Osteocyte (in vitro differentiated cells): ENCODE measurements around the gene PTPRN2. TPM values are rescaled to one million over a fixed set of nuclear protein-coding genes. Genes with fewer than 3 reads are reported as not detected.

Experiments used
- DNase-seq: peaks from one replicate; pipeline ENCODE4 v3.0.0; 2021; ENCODE audit warnings: mixed read lengths; ENCODE audit not compliant: unreplicated experiment; ENCODE audit errors: extremely low spot score
- H3K27ac Mint-ChIP-seq: one replicate; pipeline ENCODE4 v1.8.0; 2021; ENCODE audit warnings: mild to moderate bottlenecking, mixed read lengths; ENCODE audit not compliant: unreplicated experiment
- H3K27me3 Mint-ChIP-seq: one replicate; pipeline ENCODE4 v1.8.0; 2021; ENCODE audit warnings: mixed read lengths; ENCODE audit not compliant: unreplicated experiment
- H3K36me3 Mint-ChIP-seq: one replicate; pipeline ENCODE4 v1.8.0; 2021; ENCODE audit warnings: mixed read lengths; ENCODE audit not compliant: unreplicated experiment
- H3K4me1 Mint-ChIP-seq: one replicate; pipeline ENCODE4 v1.8.0; 2021; ENCODE audit warnings: mixed read lengths; ENCODE audit not compliant: unreplicated experiment
- H3K4me3 Mint-ChIP-seq: one replicate; pipeline ENCODE4 v1.8.0; 2021; ENCODE audit warnings: mild to moderate bottlenecking, moderate library complexity, mixed read lengths; ENCODE audit not compliant: unreplicated experiment
- H3K9me3 Mint-ChIP-seq: one replicate; pipeline ENCODE4 v1.8.0; 2021; ENCODE audit warnings: mixed read lengths; ENCODE audit not compliant: unreplicated experiment
- total RNA-seq: library from RNA; stranded (reverse); gene quantifications from 2 replicates; pipeline ENCODE4 v1.2.1, GENCODE V29; 2021
- TF ChIP-seq, protein P1 (sequence below): fragments of 200-600 bp; sonication (generic); IDR thresholded peaks from 2 replicates; pipeline ENCODE4 v1.5.0; 2021; ENCODE audit warnings: antibody characterized with exemption, mild to moderate bottlenecking, moderate library complexity

PTPRN2 gene
- total RNA-seq, 1 donor from 2014 or later: 0.59 TPM

DNA sequence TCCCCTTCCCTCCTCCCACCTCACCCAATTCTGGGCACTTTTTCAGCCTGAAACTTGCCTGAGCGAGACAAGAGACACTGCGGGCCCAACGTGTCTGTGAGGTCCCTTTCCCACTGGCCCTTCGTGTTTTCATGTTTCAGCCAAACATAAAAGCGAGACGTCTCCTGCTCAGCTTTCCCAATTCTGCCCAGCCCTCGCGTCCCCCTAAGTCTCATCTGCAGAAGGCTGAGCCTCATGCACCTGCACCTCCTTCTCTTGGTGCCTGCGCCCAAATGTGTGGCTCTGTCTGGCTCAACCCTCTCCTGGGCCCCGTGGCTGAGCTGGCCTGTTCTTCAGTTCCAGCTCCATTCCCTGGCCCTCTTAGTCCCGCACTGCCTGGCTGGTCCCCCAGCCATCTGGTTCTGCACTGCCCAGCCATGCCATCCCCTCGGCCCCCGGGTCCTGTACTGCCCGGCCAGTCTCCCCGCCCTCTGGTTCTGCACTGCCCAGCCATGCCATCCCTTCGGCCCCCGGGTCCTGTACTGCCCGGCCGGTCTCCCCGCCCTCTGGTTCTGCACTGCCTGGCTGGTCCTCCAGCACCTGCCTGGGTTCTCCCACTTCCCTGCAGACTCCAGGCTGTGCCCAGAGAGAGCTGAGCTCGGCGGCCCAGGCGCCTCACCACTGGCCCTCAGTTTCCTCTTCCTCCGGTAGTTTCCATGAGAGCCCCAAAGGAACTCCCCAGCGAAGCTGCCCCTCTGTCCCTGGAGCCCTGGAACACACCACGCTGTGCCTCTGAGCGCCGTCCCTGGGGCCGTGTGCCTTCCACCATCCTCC is 1026.7 kb downstream of the PTPRN2 start:
- no peak overlapping the region for H3K27ac Mint-ChIP-seq
- no peak for DNase-seq
- no peaks in the 10 kb centered on the region for H3K27me3 Mint-ChIP-seq
- no peak overlapping the region for H3K4me3 Mint-ChIP-seq
- TF ChIP-seq, protein P1, sequence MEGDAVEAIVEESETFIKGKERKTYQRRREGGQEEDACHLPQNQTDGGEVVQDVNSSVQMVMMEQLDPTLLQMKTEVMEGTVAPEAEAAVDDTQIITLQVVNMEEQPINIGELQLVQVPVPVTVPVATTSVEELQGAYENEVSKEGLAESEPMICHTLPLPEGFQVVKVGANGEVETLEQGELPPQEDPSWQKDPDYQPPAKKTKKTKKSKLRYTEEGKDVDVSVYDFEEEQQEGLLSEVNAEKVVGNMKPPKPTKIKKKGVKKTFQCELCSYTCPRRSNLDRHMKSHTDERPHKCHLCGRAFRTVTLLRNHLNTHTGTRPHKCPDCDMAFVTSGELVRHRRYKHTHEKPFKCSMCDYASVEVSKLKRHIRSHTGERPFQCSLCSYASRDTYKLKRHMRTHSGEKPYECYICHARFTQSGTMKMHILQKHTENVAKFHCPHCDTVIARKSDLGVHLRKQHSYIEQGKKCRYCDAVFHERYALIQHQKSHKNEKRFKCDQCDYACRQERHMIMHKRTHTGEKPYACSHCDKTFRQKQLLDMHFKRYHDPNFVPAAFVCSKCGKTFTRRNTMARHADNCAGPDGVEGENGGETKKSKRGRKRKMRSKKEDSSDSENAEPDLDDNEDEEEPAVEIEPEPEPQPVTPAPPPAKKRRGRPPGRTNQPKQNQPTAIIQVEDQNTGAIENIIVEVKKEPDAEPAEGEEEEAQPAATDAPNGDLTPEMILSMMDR: no peak
- H3K36me3 Mint-ChIP-seq: no peaks in the 10 kb centered on the region
- H3K9me3 Mint-ChIP-seq: peaks cover 8% of the 10 kb centered on the region
- peaks cover 7% of the 10 kb centered on the region for H3K4me1 Mint-ChIP-seq

DNA sequence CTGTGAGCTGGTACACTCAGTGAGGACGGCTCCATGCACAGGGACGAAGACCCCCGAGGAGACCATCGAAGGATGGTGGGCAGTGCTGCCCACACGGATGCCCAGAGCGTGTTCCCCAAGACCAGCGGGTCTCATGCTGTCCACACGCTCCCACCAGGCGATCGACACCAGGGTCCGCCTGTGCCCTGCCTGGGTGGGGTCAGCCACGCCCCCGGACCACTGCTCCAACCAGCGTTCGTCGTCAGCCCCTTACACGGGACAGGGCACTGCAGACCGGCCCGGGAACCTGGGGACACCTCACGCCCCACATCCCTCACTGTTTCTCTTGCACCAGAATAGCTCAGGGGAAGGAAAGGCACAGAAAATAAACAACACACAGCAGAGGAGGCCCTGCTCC is 1027.4 kb downstream of the PTPRN2 start:
- Mint-ChIP-seq H3K4me1 (peaks cover 7% of the 10 kb centered on the region), H3K27ac (no peak overlapping the region), H3K4me3 (no peak overlapping the region), H3K9me3 (peaks cover 8% of the 10 kb centered on the region), H3K36me3 (no peaks in the 10 kb centered on the region), H3K27me3 (no peaks in the 10 kb centered on the region)
- TF ChIP-seq, protein P1: no peak
- no peak for DNase-seq

DNA sequence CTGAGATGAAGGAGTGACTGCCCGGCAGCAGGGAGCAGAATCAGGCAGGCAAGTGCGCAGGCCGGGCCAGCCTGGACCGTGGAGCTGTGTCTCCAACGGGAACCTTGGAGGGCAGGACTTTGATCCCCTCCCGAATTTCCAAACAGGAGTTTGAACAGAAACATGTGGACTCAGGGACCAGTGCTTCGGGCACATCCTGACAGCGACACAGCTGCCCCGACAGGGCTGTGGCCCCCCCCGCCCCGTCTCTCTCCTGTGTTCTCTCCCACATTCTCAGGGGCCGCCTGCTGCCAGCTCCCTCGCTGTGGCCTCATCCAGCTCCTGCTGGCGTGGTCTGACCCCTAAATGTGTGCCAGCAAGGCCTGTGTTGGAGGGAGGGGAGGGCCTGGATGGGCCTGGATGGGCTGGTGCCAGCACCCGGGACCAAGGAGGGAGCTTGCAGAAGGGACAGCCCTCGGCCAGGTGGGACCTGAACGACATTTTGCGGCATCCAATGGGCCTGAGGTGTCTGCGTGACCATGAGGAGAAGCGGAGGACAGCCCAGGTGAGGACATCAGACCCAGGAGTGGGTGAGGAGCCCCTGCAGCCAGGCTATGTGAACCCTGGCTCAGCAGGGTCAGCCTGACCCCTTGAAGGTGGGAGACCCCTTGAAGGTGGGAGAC is 1027.9 kb downstream of the PTPRN2 start:
- peaks cover 6% of the 10 kb centered on the region for H3K9me3 Mint-ChIP-seq
- TF ChIP-seq, protein P1: no peak
- peaks cover 4% of the 10 kb centered on the region for H3K4me1 Mint-ChIP-seq
- H3K4me3 Mint-ChIP-seq: no peak overlapping the region
- no peak for DNase-seq
- H3K36me3 Mint-ChIP-seq: no peaks in the 10 kb centered on the region
- no peak overlapping the region for H3K27ac Mint-ChIP-seq
- no peaks in the 10 kb centered on the region for H3K27me3 Mint-ChIP-seq

DNA sequence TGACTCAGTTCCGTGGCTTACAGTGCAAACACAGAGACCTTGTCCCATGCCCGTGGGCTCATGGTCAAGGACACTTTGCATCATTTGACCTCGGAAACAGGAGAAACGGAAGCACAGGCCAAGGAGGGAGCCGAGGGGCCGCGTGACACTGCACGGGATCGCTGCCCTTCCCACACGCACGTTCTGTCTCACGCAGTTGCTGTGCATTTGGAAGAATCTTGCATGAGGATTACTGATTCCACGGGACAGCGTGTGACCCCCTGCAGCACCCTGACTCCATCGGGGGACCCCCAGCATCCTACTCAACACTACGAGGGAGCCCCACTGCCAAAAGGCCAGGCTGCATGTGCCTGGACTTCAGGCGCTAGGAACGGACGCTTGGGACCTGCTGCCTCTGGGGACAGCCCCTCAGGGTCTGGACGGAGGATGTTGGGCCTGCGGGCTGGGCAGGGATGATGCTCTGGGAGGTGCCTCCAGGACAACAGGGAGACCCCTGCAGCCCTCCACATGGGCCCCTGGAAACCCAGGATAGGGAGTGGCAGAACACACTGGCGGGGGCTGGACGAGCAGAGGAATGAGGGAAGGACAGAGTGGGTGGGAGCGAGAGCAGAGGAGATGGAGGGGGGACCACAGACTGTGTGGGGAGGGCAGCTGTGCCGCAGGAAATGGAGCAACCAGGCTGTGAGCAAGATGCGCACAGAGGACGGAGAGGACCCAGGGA is 1028.6 kb downstream of the PTPRN2 start:
- Mint-ChIP-seq H3K27ac (no peak overlapping the region), H3K27me3 (no peaks in the 10 kb centered on the region), H3K36me3 (no peaks in the 10 kb centered on the region), H3K9me3 (no peaks in the 10 kb centered on the region), H3K4me3 (no peak overlapping the region), H3K4me1 (no peaks in the 10 kb centered on the region)
- TF ChIP-seq, protein P1: no peak
- no peak for DNase-seq

DNA sequence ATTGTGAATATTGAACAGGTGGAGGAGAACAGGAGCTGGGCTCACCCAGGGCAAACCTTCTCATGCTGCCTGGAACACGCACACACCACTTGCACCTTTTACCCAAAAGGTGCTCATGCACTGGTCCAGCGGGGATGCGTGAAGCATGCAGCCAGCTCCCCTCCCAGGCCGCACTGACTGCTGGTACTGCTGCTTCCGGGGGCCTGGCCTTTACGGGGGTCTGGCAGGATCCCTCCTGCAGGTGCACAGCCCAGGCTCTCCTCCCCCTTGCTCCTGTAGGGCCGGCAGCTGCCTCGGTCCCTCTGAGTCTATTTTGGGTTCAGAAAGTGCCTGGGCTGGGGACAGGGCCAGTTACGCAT is 1029.1 kb downstream of the PTPRN2 start:
- Mint-ChIP-seq H3K27ac (no peak overlapping the region), H3K36me3 (no peaks in the 10 kb centered on the region), H3K27me3 (no peaks in the 10 kb centered on the region), H3K4me1 (no peaks in the 10 kb centered on the region), H3K4me3 (no peak overlapping the region), H3K9me3 (no peaks in the 10 kb centered on the region)
- no peak for DNase-seq
- TF ChIP-seq, protein P1: no peak
